ENCODE measurements around the gene SGK1.
A peak's percentile ranks its signal among the peaks of the same experiment; 100 is the strongest.

Gene SGK1

DNA sequence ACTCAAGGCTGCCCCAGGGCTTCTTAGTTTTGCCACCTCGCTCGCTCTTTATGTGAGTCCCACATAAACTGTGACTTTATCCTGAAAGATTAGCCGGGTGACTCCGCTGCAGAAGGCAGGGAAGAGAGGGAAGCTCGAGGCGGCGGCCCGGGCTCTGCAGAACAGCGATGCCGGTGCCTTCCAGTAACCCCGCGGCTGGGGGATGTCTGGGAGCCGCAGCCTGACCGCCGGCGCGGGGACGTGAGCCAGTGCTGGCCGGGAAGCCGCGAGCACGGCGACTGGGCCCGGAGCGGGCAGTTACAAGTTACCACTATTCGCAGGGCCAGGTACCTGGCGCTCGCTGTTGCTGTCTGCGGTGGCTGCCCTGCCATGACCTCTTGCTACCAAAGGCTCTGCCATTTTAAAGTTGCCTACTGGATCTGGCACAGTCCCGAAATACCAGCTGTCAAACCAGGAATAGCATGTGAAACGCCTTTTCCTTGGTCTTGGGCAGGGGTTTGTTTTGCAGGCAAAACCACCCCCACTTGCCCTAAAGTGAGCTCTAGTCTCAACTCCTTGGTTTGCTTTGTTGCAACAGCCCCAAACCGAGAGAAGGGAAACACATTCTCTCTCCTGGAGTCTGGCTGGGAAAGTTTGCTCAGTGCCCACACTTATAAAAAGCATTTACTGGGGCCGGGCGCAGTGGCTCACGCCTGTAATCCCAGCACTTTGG lies 141.5 kb downstream of the SGK1 start:
- Histone ChIP-seq H3K36me3 (ENCODE audit: insufficient read depth, low read length) (no peaks in the 10 kb centered on the region), H3K4me2 (ENCODE audit: low read length) (no peak overlapping the region), H3K9me3 (ENCODE audit: low read length) (no peaks in the 10 kb centered on the region), H2AFZ (ENCODE audit: low read length) (no peak overlapping the region), H4K20me1 (ENCODE audit: insufficient read depth, low read length) (no peaks in the 10 kb centered on the region), H3K9ac (ENCODE audit: low read length) (no peak overlapping the region), H3K27ac (ENCODE audit: low read depth, low read length, poor library complexity, severe bottlenecking) (no peak overlapping the region), H3K4me1 (ENCODE audit: insufficient read depth, low read length, severe bottlenecking) (peaks cover 30% of the 10 kb centered on the region), H3K9me2 (ENCODE audit: low read depth, low read length) (no peaks in the 10 kb centered on the region), H3K27me3 (ENCODE audit: insufficient read depth, low read length) (peaks cover 5% of the 10 kb centered on the region), H3K4me3 (ENCODE audit: low read depth, low read length, poor library complexity, severe bottlenecking) (no peak overlapping the region), H3F3A (ENCODE audit: insufficient read depth, low read length) (no peaks in the 10 kb centered on the region), H3K79me2 (ENCODE audit: insufficient read depth, low read length) (no peaks in the 10 kb centered on the region)
- TF ChIP-seq EZH2 (IDR thresholded peaks at IDR 0.05; ENCODE audit: borderline replicate concordance, low read length): no peak
- TF ChIP-seq, protein P1, sequence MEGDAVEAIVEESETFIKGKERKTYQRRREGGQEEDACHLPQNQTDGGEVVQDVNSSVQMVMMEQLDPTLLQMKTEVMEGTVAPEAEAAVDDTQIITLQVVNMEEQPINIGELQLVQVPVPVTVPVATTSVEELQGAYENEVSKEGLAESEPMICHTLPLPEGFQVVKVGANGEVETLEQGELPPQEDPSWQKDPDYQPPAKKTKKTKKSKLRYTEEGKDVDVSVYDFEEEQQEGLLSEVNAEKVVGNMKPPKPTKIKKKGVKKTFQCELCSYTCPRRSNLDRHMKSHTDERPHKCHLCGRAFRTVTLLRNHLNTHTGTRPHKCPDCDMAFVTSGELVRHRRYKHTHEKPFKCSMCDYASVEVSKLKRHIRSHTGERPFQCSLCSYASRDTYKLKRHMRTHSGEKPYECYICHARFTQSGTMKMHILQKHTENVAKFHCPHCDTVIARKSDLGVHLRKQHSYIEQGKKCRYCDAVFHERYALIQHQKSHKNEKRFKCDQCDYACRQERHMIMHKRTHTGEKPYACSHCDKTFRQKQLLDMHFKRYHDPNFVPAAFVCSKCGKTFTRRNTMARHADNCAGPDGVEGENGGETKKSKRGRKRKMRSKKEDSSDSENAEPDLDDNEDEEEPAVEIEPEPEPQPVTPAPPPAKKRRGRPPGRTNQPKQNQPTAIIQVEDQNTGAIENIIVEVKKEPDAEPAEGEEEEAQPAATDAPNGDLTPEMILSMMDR (IDR thresholded peaks at IDR 0.05; ENCODE audit: low read length): no peak

DNA sequence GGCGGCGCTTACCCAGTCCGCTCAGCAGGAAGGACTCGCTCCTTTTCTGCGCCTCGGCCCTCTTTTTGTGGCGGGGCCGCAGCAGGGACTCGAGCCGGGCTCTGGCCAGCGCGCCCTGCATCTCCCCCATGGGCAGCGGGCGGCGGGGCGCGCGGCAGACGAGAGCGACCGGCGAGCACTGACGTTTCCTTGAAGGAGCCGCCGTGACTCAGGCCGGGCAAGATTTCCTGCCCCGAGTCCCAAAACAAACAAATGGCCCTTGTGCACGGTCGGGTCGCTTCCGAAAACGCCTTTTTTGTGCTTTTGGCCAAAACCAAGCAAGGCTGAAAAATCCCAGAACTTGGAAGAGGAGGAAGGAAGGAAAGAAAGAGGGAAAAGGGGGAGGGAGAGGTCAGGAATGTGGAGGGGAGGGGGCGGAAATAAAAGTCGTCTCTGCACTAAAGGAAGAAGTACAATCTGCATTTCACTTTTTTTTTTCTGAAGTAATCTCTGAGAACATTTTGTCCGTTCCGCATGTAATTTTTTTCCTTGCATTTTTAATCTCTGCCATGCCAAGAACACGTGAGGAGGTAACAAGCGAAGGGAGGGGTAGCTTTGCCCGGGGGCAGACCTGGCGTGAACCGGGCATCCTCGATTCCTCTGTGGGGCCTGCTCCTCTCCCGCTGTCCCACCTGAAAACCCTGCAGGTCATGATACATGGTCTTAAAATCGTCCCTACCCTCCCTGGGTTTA lies 142.2 kb downstream of the SGK1 start:
- H3K9me3 ChIP-seq (ENCODE audit: low read length): no peaks in the 10 kb centered on the region
- no peaks in the 10 kb centered on the region for H3K79me2 ChIP-seq (ENCODE audit: insufficient read depth, low read length)
- peaks cover 5% of the 10 kb centered on the region for H3K27me3 ChIP-seq (ENCODE audit: insufficient read depth, low read length)
- no peak overlapping the region for H3K27ac ChIP-seq (ENCODE audit: low read depth, low read length, poor library complexity, severe bottlenecking)
- TF ChIP-seq, protein P1 (IDR thresholded peaks at IDR 0.05; ENCODE audit: low read length): no peak
- no peak for TF ChIP-seq EZH2 (IDR thresholded peaks at IDR 0.05; ENCODE audit: borderline replicate concordance, low read length)
- peak overlapping the region; percentile 41; the same call in 1 of the 2 replicates for H3K9ac ChIP-seq (ENCODE audit: low read length)
- no peaks in the 10 kb centered on the region for H3K36me3 ChIP-seq (ENCODE audit: insufficient read depth, low read length)
- H3K4me2 ChIP-seq (ENCODE audit: low read length): peak overlapping the region; percentile 90
- no peaks in the 10 kb centered on the region for H3K9me2 ChIP-seq (ENCODE audit: low read depth, low read length)
- H3F3A ChIP-seq (ENCODE audit: insufficient read depth, low read length): no peaks in the 10 kb centered on the region
- no peak overlapping the region for H2AFZ ChIP-seq (ENCODE audit: low read length)
- H3K4me1 ChIP-seq (ENCODE audit: insufficient read depth, low read length, severe bottlenecking): peaks cover 30% of the 10 kb centered on the region
- H4K20me1 ChIP-seq (ENCODE audit: insufficient read depth, low read length): no peaks in the 10 kb centered on the region
- peak overlapping the region; percentile 66 for H3K4me3 ChIP-seq (ENCODE audit: low read depth, low read length, poor library complexity, severe bottlenecking)

DNA sequence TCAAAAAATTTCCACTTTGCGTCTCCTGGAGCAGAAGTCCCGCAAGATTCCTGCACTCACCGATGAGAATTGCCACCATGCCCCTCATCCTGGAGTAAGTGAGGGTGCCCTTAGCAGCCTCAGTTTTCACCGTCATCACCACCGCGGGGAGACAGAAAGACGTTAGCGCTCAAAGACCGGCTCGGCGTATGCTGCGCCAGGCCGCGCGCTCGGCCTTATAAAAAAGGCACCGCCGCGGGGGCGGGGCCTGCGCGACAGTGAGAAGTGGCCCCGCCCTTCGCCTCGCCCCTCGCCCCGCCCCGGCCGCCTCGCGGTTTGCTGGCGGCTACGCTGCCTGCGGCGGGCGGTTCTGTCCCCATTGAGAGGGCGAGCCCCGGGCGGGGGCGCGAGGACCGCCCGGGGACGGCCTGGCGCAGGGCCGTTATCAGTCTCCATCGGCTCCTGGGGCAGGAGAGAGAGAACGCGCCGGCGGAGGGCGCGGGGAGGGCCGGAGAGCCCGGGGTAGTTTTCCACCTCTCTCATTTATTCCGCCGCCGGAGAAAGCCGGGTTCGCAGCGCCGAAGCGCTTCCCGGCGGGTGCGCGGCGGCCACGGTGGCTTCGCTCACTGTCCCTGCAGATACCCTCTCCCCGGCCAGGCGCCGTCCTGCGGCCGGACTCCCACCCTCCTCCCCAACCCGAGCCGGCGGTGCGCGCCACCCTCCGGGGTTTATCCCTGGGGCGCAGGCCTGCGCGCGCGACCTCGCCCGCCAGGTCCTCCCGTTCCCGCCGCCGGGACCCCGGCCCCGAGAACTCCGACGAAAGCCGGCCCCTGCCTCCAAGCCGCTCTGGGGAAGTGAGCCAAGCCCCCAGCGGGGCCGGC lies 143.0 kb downstream of the SGK1 start:
- H3F3A ChIP-seq (ENCODE audit: insufficient read depth, low read length): no peaks in the 10 kb centered on the region

More for the DNA sequence above, 143.0 kb downstream of the SGK1 start:
- peak overlapping the region; percentile 51; the same call in 1 of the 2 replicates for H3K9ac ChIP-seq (ENCODE audit: low read length)
- TF ChIP-seq, protein P1 (IDR thresholded peaks at IDR 0.05; ENCODE audit: low read length): no peak
- TF ChIP-seq EZH2 (IDR thresholded peaks at IDR 0.05; ENCODE audit: borderline replicate concordance, low read length): no peak
- peak overlapping the region; percentile 66 for H3K4me3 ChIP-seq (ENCODE audit: low read depth, low read length, poor library complexity, severe bottlenecking)
- H3K27me3 ChIP-seq (ENCODE audit: insufficient read depth, low read length): peaks cover 5% of the 10 kb centered on the region
- H4K20me1 ChIP-seq (ENCODE audit: insufficient read depth, low read length): no peaks in the 10 kb centered on the region
- H3K79me2 ChIP-seq (ENCODE audit: insufficient read depth, low read length): no peaks in the 10 kb centered on the region
- H3K27ac ChIP-seq (ENCODE audit: low read depth, low read length, poor library complexity, severe bottlenecking): no peak overlapping the region
- no peaks in the 10 kb centered on the region for H3K9me2 ChIP-seq (ENCODE audit: low read depth, low read length)
- peaks cover 30% of the 10 kb centered on the region for H3K4me1 ChIP-seq (ENCODE audit: insufficient read depth, low read length, severe bottlenecking)
- H2AFZ ChIP-seq (ENCODE audit: low read length): 0 out of 2 replicates have a peak overlapping the region, but pooled peaks have one; percentile 52
- H3K4me2 ChIP-seq (ENCODE audit: low read length): peak overlapping the region; percentile 90
- H3K36me3 ChIP-seq (ENCODE audit: insufficient read depth, low read length): no peaks in the 10 kb centered on the region
- H3K9me3 ChIP-seq (ENCODE audit: low read length): no peaks in the 10 kb centered on the region
